Measurements from ENCODE around the gene EEF1A2.

Gene EEF1A2

GRCh38 chr20:63498960-63499337 is at the start of gene EEF1A2:
Gene EEF1A2, minus strand, starts transcription at chr20:63499083. Its CDS starts 1,320 bp downstream, at chr20:63497763.
- DNase-seq (ENCODE audit: low spot score) = no peak

- DNase-seq (ENCODE audit: low spot score) = no peak
Measured at GRCh38 chr20:63548542-63548941, 49.7 kb upstream of the EEF1A2 start.

GRCh38 chr20:63547725-63548480 is 49.0 kb upstream of the EEF1A2 start, which contains the start of gene SRMS:
Gene SRMS, minus strand, starts transcription at chr20:63547749. Its CDS starts 286 bp downstream, at chr20:63547463.
- no peak for DNase-seq (ENCODE audit: low spot score)

GRCh38 chr20:63546956-63547724 is 48.3 kb upstream of the EEF1A2 start:
- no peak for DNase-seq (ENCODE audit: low spot score)

- no peak for DNase-seq (ENCODE audit: low spot score)
Measured at GRCh38 chr20:63546256-63546955, 47.5 kb upstream of the EEF1A2 start.

- no peak for DNase-seq (ENCODE audit: low spot score)
Measured at GRCh38 chr20:63545814-63546213, 46.9 kb upstream of the EEF1A2 start.

- no peak for DNase-seq (ENCODE audit: low spot score)
Measured at GRCh38 chr20:63544958-63545516, 46.2 kb upstream of the EEF1A2 start.

- no peak for DNase-seq (ENCODE audit: low spot score)
Measured at GRCh38 chr20:63544241-63544957, 45.5 kb upstream of the EEF1A2 start.

- DNase-seq (ENCODE audit: low spot score) = no peak
Measured at GRCh38 chr20:63543733-63544132, 44.9 kb upstream of the EEF1A2 start.

GRCh38 chr20:63543131-63543530 is 44.2 kb upstream of the EEF1A2 start:
- DNase-seq (ENCODE audit: low spot score) = no peak

GRCh38 chr20:63542696-63543095 is 43.8 kb upstream of the EEF1A2 start:
- DNase-seq (ENCODE audit: low spot score) = no peak

- no peak for DNase-seq (ENCODE audit: low spot score)
Measured at GRCh38 chr20:63542031-63542559, 43.2 kb upstream of the EEF1A2 start.

GRCh38 chr20:63541371-63541770 is 42.5 kb upstream of the EEF1A2 start:
- DNase-seq (ENCODE audit: low spot score) = no peak

- no peak for DNase-seq (ENCODE audit: low spot score)
Measured at GRCh38 chr20:63540417-63541186, 41.7 kb upstream of the EEF1A2 start.

GRCh38 chr20:63539441-63540370 is 40.8 kb upstream of the EEF1A2 start:
- DNase-seq (ENCODE audit: low spot score) = no peak

GRCh38 chr20:63539092-63539430 is 40.2 kb upstream of the EEF1A2 start:
- no peak for DNase-seq (ENCODE audit: low spot score)

GRCh38 chr20:63538204-63539091 is 39.6 kb upstream of the EEF1A2 start:
- DNase-seq (ENCODE audit: low spot score) = no peak

- peak; percentile 65 for DNase-seq (ENCODE audit: low spot score)
Measured at GRCh38 chr20:63537525-63538203, 38.8 kb upstream of the EEF1A2 start.

Data from pons (tissue), 1 donor.